ENCODE results near the gene TTC3.
"Not testable (repeated sequence)": the region's sequence is repeated elsewhere in the genome, so short reads cannot be mapped to it uniquely, and the experiment has no call there.

- TF ChIP-seq CTCF (tag by site-specific recombination; IDR thresholded peaks at IDR 0.05); ZNF19 (tag by site-specific recombination; IDR thresholded peaks at IDR 0.05; ENCODE audit: low read depth): not testable (repeated sequence)
Observed at GRCh38 chr21:37034394-37034793, 38.7 kb upstream of the TTC3 start.
